Measurements from ENCODE around the gene SS18L1. TPM values are rescaled to one million over a fixed set of nuclear protein-coding genes. Genes with fewer than 3 reads are reported as not detected.

The SS18L1 gene
- polyA plus RNA-seq, 6 donors from 2014 or later, result 0.41 to 1.7 (median 1.2) TPM; not detected in 1

GRCh38 chr20:62135573-62136266 lies 7.8 kb upstream of the SS18L1 start:
- H3K27ac Mint-ChIP-seq, result peak overlapping the region in 1 of 6 donors; percentile 38
- H3K27me3 Mint-ChIP-seq, result no peaks in the 10 kb centered on the region
- no peak for DNase-seq
- peaks cover 23 to 25% of the 10 kb centered on the region in 2 donors for H3K36me3 Mint-ChIP-seq
- no peak for ATAC-seq (ENCODE audit: low read depth in 2 of 2)
- H3K4me3 Mint-ChIP-seq, result peak overlapping the region in 1 of 8 donors; percentile 61
- no peaks in the 10 kb centered on the region for H3K9me3 Mint-ChIP-seq
- peaks cover 29 to 51% (median 33%) of the 10 kb centered on the region in 3 donors for H3K4me1 Mint-ChIP-seq

DNA sequence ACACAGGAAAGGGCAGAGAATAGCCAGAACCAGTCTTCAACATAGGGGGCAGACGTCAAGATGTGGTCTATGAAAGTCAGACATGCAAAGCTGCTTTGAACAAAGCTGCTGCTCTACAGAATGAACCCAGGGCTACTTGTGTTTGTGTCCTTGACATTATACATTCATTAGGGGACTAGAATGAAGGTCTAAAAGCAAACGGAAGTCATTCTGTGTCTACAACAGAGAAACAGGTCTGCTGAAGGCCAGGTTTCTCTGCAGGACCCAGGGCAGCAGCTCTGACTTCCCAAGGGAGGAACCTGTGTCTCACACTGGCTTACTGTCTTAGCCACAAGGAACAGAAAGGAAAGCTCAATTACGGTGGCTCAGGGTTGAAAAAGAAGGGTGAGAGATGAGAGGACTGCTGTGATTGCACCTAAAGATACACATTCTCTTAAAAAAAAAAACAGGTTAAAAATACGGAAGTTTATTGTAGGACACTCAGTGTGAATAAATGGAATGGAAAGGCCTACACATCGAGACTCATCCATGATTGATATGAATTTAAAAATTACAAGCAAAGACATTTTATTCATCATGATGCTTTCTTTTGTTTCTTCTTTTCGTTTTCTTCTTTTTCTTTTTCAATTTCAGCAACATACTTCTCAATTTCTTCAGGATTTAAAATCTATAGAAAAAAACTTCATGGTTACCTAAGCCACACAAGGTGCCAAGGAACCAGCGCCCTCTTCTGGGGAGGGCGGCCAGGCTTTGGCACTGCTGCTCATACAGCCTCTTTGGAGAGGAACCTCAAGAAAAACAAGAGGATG lies 7.1 kb upstream of the SS18L1 start:
- Mint-ChIP-seq H3K27ac (peak overlapping the region in 5 of 6 donors; percentile 27 to 86 (median 66)), H3K4me3 (peak overlapping the region in 2 of 8 donors; percentile 3 to 61), H3K36me3 (peaks cover 19 to 23% of the 10 kb centered on the region in 2 donors), H3K9me3 (no peaks in the 10 kb centered on the region), H3K4me1 (peaks cover 31 to 51% (median 33%) of the 10 kb centered on the region in 3 donors), H3K27me3 (no peaks in the 10 kb centered on the region)
- ATAC-seq (ENCODE audit: low read depth in 2 of 2) (peak; percentile 87 to 94), DNase-seq (peak; percentile 63)

- Mint-ChIP-seq H3K27me3 (no peaks in the 10 kb centered on the region), H3K9me3 (no peaks in the 10 kb centered on the region), H3K27ac (peak overlapping the region in 5 of 6 donors; percentile 27 to 86 (median 66)), H3K4me1 (peaks cover 34 to 53% (median 34%) of the 10 kb centered on the region in 3 donors), H3K4me3 (peak overlapping the region in 1 of 8 donors; percentile 61), H3K36me3 (peaks cover 19 to 22% of the 10 kb centered on the region in 2 donors)
- DNase-seq, result no peak
- no peak for ATAC-seq (ENCODE audit: low read depth in 2 of 2)
Observed at GRCh38 chr20:62137092-62137384, 6.5 kb upstream of the SS18L1 start.

- DNase-seq (no peak), ATAC-seq (ENCODE audit: low read depth in 2 of 2) (no peak)
- H3K27ac Mint-ChIP-seq, result peak overlapping the region in 4 of 6 donors; percentile 7 to 76 (median 68)
- no peaks in the 10 kb centered on the region for H3K9me3 Mint-ChIP-seq
- peaks cover 31 to 51% (median 31%) of the 10 kb centered on the region in 3 donors for H3K4me1 Mint-ChIP-seq
- H3K36me3 Mint-ChIP-seq, result peaks cover 18 to 19% of the 10 kb centered on the region in 2 donors
- H3K27me3 Mint-ChIP-seq, result no peaks in the 10 kb centered on the region
- peak overlapping the region in 2 of 8 donors; percentile 3 to 61 for H3K4me3 Mint-ChIP-seq
Observed at GRCh38 chr20:62137478-62138203, 5.9 kb upstream of the SS18L1 start.

- ATAC-seq (ENCODE audit: low read depth in 2 of 2) (no peak), DNase-seq (no peak)
- Mint-ChIP-seq H3K4me1 (peaks cover 30 to 49% (median 31%) of the 10 kb centered on the region in 3 donors), H3K27ac (peak overlapping the region in 1 of 6 donors; percentile 63), H3K36me3 (peaks cover 18 to 19% of the 10 kb centered on the region in 2 donors), H3K27me3 (no peaks in the 10 kb centered on the region), H3K4me3 (peak overlapping the region in 2 of 8 donors; percentile 25 to 76), H3K9me3 (no peaks in the 10 kb centered on the region)
Observed at GRCh38 chr20:62138204-62138543, 5.4 kb upstream of the SS18L1 start.

- H3K9me3 Mint-ChIP-seq, result no peaks in the 10 kb centered on the region
- peak overlapping the region in 1 of 6 donors; percentile 63 for H3K27ac Mint-ChIP-seq
- H3K4me1 Mint-ChIP-seq, result peaks cover 30 to 43% (median 31%) of the 10 kb centered on the region in 3 donors
- peak overlapping the region in 1 of 8 donors; percentile 91 for H3K4me3 Mint-ChIP-seq
- DNase-seq, result no peak
- H3K36me3 Mint-ChIP-seq, result peaks cover 18 to 19% of the 10 kb centered on the region in 2 donors
- H3K27me3 Mint-ChIP-seq, result no peaks in the 10 kb centered on the region
- no peak for ATAC-seq (ENCODE audit: low read depth in 2 of 2)
Observed at GRCh38 chr20:62138912-62139311, 4.7 kb upstream of the SS18L1 start.

DNA sequence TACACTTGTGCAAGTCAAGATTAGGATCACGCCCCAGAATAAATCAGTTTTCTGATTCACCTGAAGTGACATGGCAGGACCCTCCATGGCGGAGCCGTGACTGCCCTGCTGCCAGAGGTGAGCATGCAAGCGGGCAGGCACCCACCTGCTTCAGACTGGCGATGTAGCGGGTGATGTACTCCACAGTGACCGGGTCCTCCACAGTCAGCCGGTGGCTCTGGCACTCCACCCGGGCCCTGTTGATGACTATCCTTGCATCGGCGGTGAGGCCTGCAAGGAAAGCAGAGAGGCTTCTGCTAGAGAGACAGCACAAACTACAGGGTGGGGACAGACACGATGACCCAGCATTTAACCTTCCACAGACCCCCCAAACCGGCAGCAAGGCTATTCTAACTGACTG lies 3.9 kb upstream of the SS18L1 start:
- peaks cover 18 to 19% of the 10 kb centered on the region in 2 donors for H3K36me3 Mint-ChIP-seq
- peaks cover 33 to 44% (median 33%) of the 10 kb centered on the region in 3 donors for H3K4me1 Mint-ChIP-seq

GRCh38 chr20:62141043-62141396 lies 2.5 kb upstream of the SS18L1 start:
- Mint-ChIP-seq H3K9me3 (no peaks in the 10 kb centered on the region), H3K4me1 (peaks cover 42 to 55% (median 47%) of the 10 kb centered on the region in 3 donors), H3K4me3 (peak overlapping the region in 7 of 8 donors; percentile 4 to 95 (median 85)), H3K27me3 (no peaks in the 10 kb centered on the region), H3K36me3 (peaks cover 18 to 19% of the 10 kb centered on the region in 2 donors), H3K27ac (peak overlapping the region in 4 of 6 donors; percentile 54 to 89 (median 78))
- ATAC-seq (ENCODE audit: low read depth in 2 of 2), result no peak
- DNase-seq, result no peak

More for the DNA sequence above, 3.9 kb upstream of the SS18L1 start:
- DNase-seq, result no peak
- H3K27me3 Mint-ChIP-seq, result no peaks in the 10 kb centered on the region
- ATAC-seq (ENCODE audit: low read depth in 2 of 2), result no peak
- peak overlapping the region in 2 of 8 donors; percentile 37 to 91 for H3K4me3 Mint-ChIP-seq
- H3K9me3 Mint-ChIP-seq, result no peaks in the 10 kb centered on the region
- H3K27ac Mint-ChIP-seq, result peak overlapping the region in 2 of 6 donors; percentile 63 to 78

DNA sequence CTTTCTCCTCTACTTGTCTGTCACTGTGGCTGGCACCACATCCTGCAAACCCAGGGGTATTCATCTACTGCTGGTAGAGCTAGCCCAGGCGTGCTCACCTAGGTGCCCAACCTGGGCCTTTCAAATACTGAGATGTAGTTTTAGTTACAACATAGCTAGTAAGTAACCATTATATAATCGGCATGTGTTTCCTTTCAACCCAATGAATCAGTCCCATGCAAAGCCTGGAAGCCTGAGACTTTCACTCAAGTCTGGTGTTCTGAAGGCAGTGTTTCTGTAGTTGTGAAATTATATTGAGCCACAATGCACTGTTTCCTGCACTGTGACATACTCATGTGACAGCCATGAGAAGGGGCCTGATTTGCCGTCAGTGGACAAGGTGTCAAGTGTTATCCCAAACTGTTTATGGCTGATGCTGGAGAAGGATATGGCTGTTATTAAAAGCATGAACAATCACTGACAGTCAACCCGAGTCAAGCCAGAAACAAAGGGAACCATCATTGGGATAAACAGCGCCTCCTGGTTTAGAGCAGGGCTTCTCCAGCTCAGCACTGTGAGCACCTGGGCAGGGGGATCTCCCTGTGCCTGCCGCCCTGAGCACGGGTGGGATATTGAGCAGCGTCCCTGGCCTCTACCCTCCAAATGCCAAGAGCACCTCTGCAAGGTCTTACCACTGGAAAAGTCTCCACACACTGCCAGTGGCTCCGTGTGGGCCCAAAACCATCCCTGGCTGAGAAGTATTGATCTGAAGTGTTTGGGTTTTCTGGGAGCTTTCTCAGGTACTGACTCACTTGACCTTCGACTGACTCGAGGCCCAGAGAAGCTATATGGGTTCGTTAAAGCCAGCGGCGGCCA lies 1.9 kb upstream of the SS18L1 start:
- ATAC-seq (ENCODE audit: low read depth in 2 of 2) (no peak), DNase-seq (no peak)
- Mint-ChIP-seq H3K27me3 (no peaks in the 10 kb centered on the region), H3K9me3 (no peaks in the 10 kb centered on the region), H3K36me3 (peaks cover 12 to 14% of the 10 kb centered on the region in 2 donors), H3K4me3 (peak overlapping the region; percentile 82 to 95 (median 87)), H3K27ac (peak overlapping the region in 5 of 6 donors; percentile 86 to 94 (median 86)), H3K4me1 (peaks cover 38 to 56% (median 44%) of the 10 kb centered on the region in 3 donors)

DNA sequence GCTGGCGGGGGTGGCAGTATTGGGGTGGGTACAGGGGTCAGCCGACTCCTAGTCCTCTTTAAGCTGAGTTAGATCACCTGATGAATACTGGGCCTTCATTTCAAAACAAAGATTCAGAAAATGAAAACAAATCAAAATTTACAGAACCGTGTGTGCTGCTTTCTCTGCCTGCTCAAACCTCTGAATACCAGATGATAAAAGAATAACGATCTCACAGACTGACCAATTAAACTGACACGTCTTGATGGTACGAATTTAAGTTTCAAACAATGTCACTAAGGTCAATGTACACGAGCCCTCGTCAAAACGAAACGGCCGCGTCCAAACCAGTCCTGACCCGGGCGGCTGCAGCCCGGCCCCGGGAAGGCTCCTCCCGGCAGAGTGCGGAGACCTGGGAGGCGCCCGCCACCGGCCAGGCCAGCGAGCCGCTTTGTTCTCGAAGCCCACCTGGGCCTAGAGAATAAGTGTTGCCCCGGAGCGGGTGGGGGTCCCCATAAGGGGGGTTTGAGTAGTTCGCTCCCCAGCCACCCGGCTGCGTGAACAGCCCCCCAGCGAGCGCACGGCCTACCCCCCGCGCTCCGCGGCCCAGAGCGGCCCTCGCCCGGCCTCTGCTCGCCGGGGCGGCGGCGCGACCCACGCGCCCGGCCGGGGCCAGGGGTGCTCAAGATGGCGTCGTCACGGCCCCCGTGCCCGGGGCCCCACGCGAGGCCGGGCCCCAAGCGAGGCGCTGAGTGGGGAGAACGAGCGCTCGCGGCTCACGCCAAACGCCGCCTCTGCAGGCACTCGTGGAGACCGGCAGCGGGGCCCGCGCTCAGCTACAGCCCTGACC lies 1.1 kb upstream of the SS18L1 start:
- DNase-seq (no peak), ATAC-seq (ENCODE audit: low read depth in 2 of 2) (peak; percentile 16 to 22)
- peaks cover 39 to 51% (median 47%) of the 10 kb centered on the region in 3 donors for H3K4me1 Mint-ChIP-seq
- peak overlapping the region; percentile 82 to 95 (median 87) for H3K4me3 Mint-ChIP-seq
- no peaks in the 10 kb centered on the region for H3K9me3 Mint-ChIP-seq
- peak overlapping the region; percentile 39 to 94 (median 86) for H3K27ac Mint-ChIP-seq
- H3K36me3 Mint-ChIP-seq, result peaks cover 8 to 10% of the 10 kb centered on the region in 2 donors
- H3K27me3 Mint-ChIP-seq, result no peaks in the 10 kb centered on the region

DNA sequence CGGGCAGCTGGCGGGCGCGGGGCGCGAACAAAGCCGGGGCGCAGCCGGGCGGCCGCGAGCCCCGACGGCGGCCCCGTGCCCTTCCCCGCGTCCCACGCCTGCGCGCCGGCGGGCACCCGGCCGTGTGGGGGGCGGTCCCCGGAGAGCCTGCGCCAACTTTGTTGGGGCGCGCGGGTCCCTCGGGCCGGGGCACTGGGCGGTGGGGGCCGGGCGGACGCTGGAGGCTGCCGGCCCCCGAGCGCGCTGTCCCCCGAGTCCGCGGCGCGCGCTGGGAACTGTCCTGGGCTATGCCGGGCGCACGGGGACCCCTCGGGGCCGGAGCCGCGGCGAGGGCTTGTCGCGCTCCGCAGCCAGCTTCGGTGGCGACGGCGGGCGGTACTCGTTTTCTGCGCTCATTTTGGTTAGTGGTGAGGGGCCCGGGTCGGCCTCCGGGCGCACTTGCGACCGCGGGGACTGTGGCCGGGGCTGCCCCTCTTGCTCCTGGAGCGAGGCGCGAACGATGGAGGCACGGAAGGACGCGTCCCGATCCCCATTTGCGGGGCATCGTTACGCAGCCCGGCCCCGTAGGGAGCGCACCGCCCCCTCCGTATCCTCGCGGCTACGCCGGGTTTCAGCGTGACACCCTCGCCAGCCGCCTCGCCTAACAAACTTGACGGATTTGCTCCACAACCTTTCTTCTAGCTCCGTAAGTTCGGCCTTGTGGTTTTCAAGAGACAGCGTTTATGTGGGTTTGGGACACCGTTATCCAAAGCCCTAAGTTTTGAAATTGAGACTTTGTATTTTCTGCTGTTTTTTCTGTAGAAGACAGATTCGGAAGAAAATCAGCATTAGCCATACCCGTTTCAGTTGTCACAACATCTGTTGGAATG lies 622 bp downstream of the SS18L1 start:
- Mint-ChIP-seq H3K4me3 (peak overlapping the region; percentile 73 to 92 (median 84)), H3K27ac (peak overlapping the region in 5 of 6 donors; percentile 86 to 98 (median 93)), H3K9me3 (no peaks in the 10 kb centered on the region), H3K27me3 (no peaks in the 10 kb centered on the region), H3K36me3 (no peaks in the 10 kb centered on the region), H3K4me1 (peaks cover 35 to 52% (median 48%) of the 10 kb centered on the region in 3 donors)
- DNase-seq (peak; percentile 27), ATAC-seq (ENCODE audit: low read depth in 2 of 2) (no peak)
